Coronary artery (tissue), 2 donors: ENCODE data around the gene GNG2.

Experiments used
- DNase-seq: peaks from one replicate; pipeline ENCODE4 v3.0.0-alpha.2; 2017; ENCODE audit warnings: low spot score
- H3K27ac ChIP-seq, 2 donors: fragments of 200-600 bp; sonication (generic); one replicate each; pipeline ENCODE4 v1.5.1; 2016 to 2019
- H3K4me3 ChIP-seq: fragments of 200-600 bp; sonication (generic); 2 replicates; pipeline ENCODE4 v1.5.1; 2016; ENCODE audit warnings: mild to moderate bottlenecking, moderate library complexity
- CTCF ChIP-seq: fragments of 200-600 bp; sonication (generic); IDR thresholded peaks from one replicate; pipeline ENCODE4 v1.5.1; 2019; ENCODE audit warnings: antibody characterized with exemption

GNG2 gene

GRCh38 chr14:51873221-51873893, 12.9 kb downstream of the GNG2 start:
- Histone ChIP-seq H3K27ac (peak overlapping the region in 1 of 2 donors; percentile 7), H3K4me3 (no peak overlapping the region)
- TF ChIP-seq CTCF = no peak
- DNase-seq = no peak

- TF ChIP-seq CTCF = no peak
- H3K27ac ChIP-seq = no peak overlapping the region
- no peak overlapping the region for H3K4me3 ChIP-seq
- DNase-seq = no peak
Observed at GRCh38 chr14:51877810-51878209, 17.4 kb downstream of the GNG2 start.

- no peak for TF ChIP-seq CTCF
- Histone ChIP-seq H3K4me3 (no peak overlapping the region), H3K27ac (no peak overlapping the region)
- no peak for DNase-seq
Observed at GRCh38 chr14:51879170-51879569, 18.8 kb downstream of the GNG2 start.

- TF ChIP-seq CTCF = no peak
- DNase-seq = no peak
- no peak overlapping the region for H3K4me3 ChIP-seq
- no peak overlapping the region for H3K27ac ChIP-seq
Observed at GRCh38 chr14:51880835-51881580, 20.6 kb downstream of the GNG2 start.

GRCh38 chr14:51881636-51882035, 21.2 kb downstream of the GNG2 start:
- Histone ChIP-seq H3K4me3 (no peak overlapping the region), H3K27ac (no peak overlapping the region)
- no peak for TF ChIP-seq CTCF
- no peak for DNase-seq

GRCh38 chr14:51883232-51883631, 22.8 kb downstream of the GNG2 start:
- H3K27ac ChIP-seq = no peak overlapping the region
- no peak for TF ChIP-seq CTCF
- no peak overlapping the region for H3K4me3 ChIP-seq
- DNase-seq = no peak
